Stimulated activated CD4-positive, alpha-beta T cell treated with anti-CD3 and anti-CD28 coated beads, Interleukin-2, amount 100 ng/mL, for 4 hours (primary cell): ENCODE results near the gene NAA60.

ENCODE experiments used
- DNase-seq: peaks from one replicate; pipeline ENCODE4 v3.0.0-alpha.2; 2020; ENCODE audit warnings: low read depth

The NAA60 gene

DNA sequence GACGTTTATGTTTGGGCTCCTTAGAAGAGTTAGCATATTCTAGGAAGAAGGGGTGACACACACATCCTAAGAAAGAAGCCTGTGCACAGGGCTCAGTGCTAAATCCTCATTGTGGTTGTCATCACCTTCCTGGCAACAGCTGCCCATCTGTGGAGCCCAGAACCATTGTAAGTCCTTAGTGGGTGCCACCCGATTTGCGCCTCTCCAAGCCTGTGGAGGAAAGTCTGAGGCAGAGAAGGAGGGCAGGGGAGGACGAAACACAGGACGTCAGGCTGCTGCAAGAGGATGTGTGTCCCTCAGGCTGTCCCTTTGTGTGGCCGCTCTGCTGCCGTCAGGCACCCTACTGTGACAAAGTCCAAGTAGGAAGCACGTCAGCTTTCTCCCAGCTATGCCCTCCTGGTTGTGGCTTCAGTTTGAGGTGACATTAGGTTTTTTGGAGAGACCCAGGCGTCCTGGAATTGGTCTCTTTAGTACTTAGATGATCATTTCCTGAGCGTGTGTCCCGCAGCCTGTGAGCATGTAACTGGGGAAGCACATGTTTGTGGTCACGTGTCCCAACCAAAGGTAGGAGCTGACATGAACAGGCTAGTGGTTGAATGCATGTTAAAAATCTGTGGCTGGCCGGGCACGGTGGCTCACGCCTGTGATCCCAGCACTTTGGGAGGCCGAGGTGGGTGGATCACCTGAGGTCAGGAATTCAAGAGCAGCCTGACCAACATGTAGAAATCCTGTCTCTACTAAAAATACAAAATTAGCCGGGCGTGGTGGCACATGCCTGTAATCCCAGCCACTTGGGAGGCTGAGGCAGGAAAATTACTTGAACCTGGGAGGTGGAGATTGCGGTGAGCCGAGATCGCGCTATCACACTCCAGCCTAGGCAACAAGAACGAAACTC is 68.1 kb downstream of the NAA60 start:
- DNase-seq = no peak

GRCh38 chr16:3513892-3514583 is 70.6 kb downstream of the NAA60 start:
- DNase-seq = no peak

- DNase-seq = no peak
These were observed 71.1 kb downstream of the NAA60 start for GRCh38 chr16:3514621-3515020.

- DNase-seq = no peak
These were observed 72.4 kb downstream of the NAA60 start for GRCh38 chr16:3515897-3516296.

GRCh38 chr16:3518292-3518985 is 75.0 kb downstream of the NAA60 start:
- DNase-seq = no peak

- DNase-seq = no peak
These were observed 75.5 kb downstream of the NAA60 start for GRCh38 chr16:3518986-3519348.

- no peak for DNase-seq
These were observed 76.1 kb downstream of the NAA60 start for GRCh38 chr16:3519581-3519980.

GRCh38 chr16:3520413-3520812 is 76.9 kb downstream of the NAA60 start:
- DNase-seq = no peak

- DNase-seq = no peak
These were observed 77.4 kb downstream of the NAA60 start for GRCh38 chr16:3520841-3521240.

- no peak for DNase-seq
These were observed 79.8 kb downstream of the NAA60 start for GRCh38 chr16:3523281-3523680.

GRCh38 chr16:3525951-3526350 is 82.5 kb downstream of the NAA60 start:
- DNase-seq = no peak

DNA sequence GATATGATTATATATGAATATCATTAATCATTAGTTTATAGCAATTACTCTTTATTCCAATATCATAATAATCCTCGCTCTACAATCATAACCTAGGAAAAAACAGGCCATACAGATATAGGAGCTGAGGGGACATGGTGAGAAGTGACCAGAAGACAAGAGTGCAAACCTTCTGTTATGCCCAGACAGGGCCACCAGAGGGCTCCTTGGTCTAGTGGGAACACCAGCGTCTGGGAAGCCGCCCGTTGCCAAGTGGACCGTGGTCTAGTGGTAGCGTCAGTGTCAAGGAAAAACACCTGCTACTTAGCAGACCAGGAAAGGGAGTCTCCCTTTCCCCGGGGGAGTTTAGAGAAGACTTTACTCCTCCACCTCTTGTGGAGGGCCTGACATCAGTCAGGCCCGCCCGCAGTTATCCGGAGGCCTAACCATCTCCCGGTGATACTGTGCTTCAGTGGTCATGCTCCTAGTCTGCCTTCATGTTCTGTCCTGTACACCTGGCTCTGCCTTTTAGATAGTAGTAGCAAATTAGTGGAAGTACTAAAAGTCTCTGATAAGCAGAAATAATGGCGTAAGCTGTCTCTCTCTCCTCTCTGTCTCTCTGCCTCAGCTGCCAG is 83.8 kb downstream of the NAA60 start:
- DNase-seq = peak; percentile 27

GRCh38 chr16:3528406-3528805 is 84.9 kb downstream of the NAA60 start:
- no peak for DNase-seq

GRCh38 chr16:3529175-3529574 is 85.7 kb downstream of the NAA60 start:
- no peak for DNase-seq

DNA sequence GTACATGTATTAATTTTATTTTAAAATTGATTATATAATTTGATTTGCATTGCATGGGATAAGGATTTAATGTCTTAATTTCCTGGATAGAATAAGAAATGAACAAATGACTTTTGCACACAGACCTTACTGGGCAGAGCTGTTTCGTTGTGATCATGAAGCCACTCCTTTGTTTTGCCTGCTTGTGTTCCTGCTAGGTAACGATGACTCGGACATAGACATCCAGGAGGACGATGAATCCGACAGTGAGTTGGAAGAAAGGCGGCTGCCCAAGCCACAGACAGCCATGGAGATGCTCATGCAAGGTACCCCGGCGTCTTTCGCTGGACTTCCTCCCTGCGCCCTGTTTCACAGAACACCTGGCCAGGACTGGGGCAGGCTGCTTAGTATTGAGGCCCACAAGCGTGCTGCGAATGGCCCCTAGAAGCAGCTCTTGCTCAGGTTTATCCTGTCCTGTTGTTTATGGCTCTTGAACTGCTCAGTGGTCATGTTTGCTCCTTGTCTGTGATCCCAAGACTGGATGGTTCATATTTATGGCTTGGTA is 87.0 kb downstream of the NAA60 start:
- no peak for DNase-seq

- DNase-seq = no peak
These were observed 89.3 kb downstream of the NAA60 start for GRCh38 chr16:3532741-3533140.

GRCh38 chr16:3534126-3534525 is 90.6 kb downstream of the NAA60 start:
- no peak for DNase-seq

DNA sequence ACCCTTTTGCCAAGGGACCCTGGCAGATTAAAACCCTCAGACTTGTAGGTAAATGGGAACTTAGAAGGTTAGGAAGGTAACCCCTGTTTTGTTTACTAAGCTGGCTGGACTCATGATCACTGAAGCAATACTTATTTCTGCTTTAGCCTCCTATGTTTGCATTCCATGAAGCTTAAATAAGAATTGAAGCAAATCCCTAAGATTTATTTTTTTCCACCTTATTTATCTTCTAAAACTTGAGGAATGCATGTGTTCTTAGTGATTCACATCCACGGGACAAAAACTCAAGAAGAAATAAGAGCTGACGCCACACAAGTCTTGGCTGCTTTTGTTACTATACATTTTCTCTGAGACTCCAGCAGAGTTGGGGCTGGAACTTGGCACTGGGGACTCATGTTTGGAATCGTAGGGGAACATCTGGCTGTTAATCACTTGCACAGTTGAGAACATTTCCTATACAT is 92.8 kb downstream of the NAA60 start:
- DNase-seq = no peak
